Uterus (tissue), 4 donors: ENCODE results near the gene SPATA1. TPM values are rescaled to one million over a fixed set of nuclear protein-coding genes. Genes with fewer than 3 reads are reported as not detected.

ENCODE experiments used
- DNase-seq, 2 donors: peaks; one replicate each; pipeline ENCODE4 v3.0.0-alpha.2; 2019 to 2020
- H3K27ac ChIP-seq, 2 donors: fragments of 200-600 bp; sonication (generic); 1 replicate in 1 of 2; 2 replicates in 1 of 2; pipeline ENCODE4 v1.5.1; 2016 to 2018
- H3K27me3 ChIP-seq, 2 donors: fragments of 200-600 bp; sonication (generic); one replicate each; pipeline ENCODE4 v1.5.1; 2018 to 2019; ENCODE audit warnings: control low read depth in 1 of 2
- H3K36me3 ChIP-seq, 2 donors: fragments of 200-600 bp; sonication (generic); one replicate each; pipeline ENCODE4 v1.5.1; 2019; ENCODE audit warnings: control low read depth in 1 of 2
- H3K4me1 ChIP-seq, 2 donors: fragments of 200-600 bp; sonication (generic); one replicate each; pipeline ENCODE4 v1.5.1; 2018 to 2019; ENCODE audit warnings: control low read depth in 1 of 2
- H3K4me3 ChIP-seq, 2 donors: fragments of 200-600 bp; sonication (generic); 1 replicate in 1 of 2; 2 replicates in 1 of 2; pipeline ENCODE4 v1.5.1; 2018 to 2019; ENCODE audit warnings: mild to moderate bottlenecking in 1 of 2
- H3K9me3 ChIP-seq, 2 donors: fragments of 200-600 bp; sonication (generic); one replicate each; pipeline ENCODE4 v1.5.1; 2019; ENCODE audit warnings: control low read depth in 1 of 2
- CTCF ChIP-seq, 4 experiments: fragments of 200-600 bp in 2 of 4; fragments of 450-650 bp in 2 of 4; sonication (generic) in 2 of 4; IDR thresholded peaks; one replicate each; pipeline ENCODE4 v1.5.1; 2016 to 2019; ENCODE audit warnings: antibody characterized with exemption in 4 of 4, mild to moderate bottlenecking in 2 of 4, moderate library complexity in 1 of 4
- POLR2A ChIP-seq, 2 donors: fragments of 450-650 bp; IDR thresholded peaks; one replicate each; pipeline ENCODE4 v1.6.1; 2016; ENCODE audit warnings: antibody characterized with exemption in 2 of 2, mild to moderate bottlenecking in 1 of 2, moderate library complexity in 1 of 2
- intact Hi-C: fragments of 100-400 bp; cut with DNase I; formaldehyde crosslinking; loops from one replicate; pipeline ENCODE4 v1.15.1; 2023; ENCODE audit warnings: low total_unique reads
- total RNA-seq, 4 donors: library from RNA; depleted of rRNA in 3 of 4; stranded (reverse); fragments of >200 nt in 3 of 4; gene quantifications; one replicate each; pipeline versions ENCODE4 v1.1.0 to v1.2.4, GENCODE V29; 2014 to 2023
- donor health status: DM: yes; HTN: yes; CAD: no.

The SPATA1 gene
- total RNA-seq, 4 donors from 2014 or later, result 0.26 to 3.5 (median 0.91) TPM; not detected in 1

GRCh38 chr1:84489766-84490165 is 16.4 kb upstream of the SPATA1 start:
- intact Hi-C loops, result no loop called here
- H3K36me3 ChIP-seq, result peaks cover 0 to 2% of the 10 kb centered on the region in 2 donors

DNA sequence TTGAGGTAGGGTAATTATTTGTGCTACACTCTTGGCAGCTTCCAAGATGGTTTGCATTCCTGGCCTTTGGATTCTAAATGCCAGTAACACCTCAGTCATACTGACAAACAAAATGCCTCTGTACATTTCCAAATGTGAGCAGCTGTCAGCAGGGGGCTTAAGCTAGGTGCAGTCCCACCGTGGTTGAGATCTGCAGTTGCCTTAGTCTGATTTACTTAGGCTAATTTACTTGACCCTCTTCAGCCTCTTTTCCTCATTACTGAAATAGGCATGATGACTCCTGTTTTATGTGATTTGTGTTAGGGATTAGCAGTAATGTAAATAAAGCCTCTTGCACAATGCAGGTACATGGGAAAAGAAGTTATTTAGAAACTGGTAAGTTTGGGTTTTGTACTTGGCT is 13.5 kb upstream of the SPATA1 start:
- Histone ChIP-seq H3K9me3 (no peaks in the 10 kb centered on the region), H3K4me3 (no peak overlapping the region), H3K27ac (no peak overlapping the region), H3K36me3 (peaks cover 0 to 2% of the 10 kb centered on the region in 2 donors), H3K4me1 (no peaks in the 10 kb centered on the region), H3K27me3 (no peaks in the 10 kb centered on the region)
- intact Hi-C loops, result no loop called here
- DNase-seq, result no peak
- TF ChIP-seq POLR2A (IDR thresholded peaks at IDR 0.05), result no peak
- no peak for TF ChIP-seq CTCF (IDR thresholded peaks at IDR 0.05)

More at GRCh38 chr1:84489766-84490165, 16.4 kb upstream of the SPATA1 start:
- H3K4me1 ChIP-seq, result no peaks in the 10 kb centered on the region
- no peak for DNase-seq
- no peak overlapping the region for H3K27ac ChIP-seq
- H3K4me3 ChIP-seq, result no peak overlapping the region
- TF ChIP-seq POLR2A (IDR thresholded peaks at IDR 0.05) (no peak), CTCF (IDR thresholded peaks at IDR 0.05) (no peak)
- H3K27me3 ChIP-seq, result no peaks in the 10 kb centered on the region
- no peaks in the 10 kb centered on the region for H3K9me3 ChIP-seq

- TF ChIP-seq POLR2A (IDR thresholded peaks at IDR 0.05) (no peak), CTCF (IDR thresholded peaks at IDR 0.05) (no peak)
- Histone ChIP-seq H3K36me3 (peaks cover 0 to 2% of the 10 kb centered on the region in 2 donors), H3K4me1 (no peaks in the 10 kb centered on the region)
These were observed 12.4 kb upstream of the SPATA1 start for GRCh38 chr1:84493747-84494146.

DNA sequence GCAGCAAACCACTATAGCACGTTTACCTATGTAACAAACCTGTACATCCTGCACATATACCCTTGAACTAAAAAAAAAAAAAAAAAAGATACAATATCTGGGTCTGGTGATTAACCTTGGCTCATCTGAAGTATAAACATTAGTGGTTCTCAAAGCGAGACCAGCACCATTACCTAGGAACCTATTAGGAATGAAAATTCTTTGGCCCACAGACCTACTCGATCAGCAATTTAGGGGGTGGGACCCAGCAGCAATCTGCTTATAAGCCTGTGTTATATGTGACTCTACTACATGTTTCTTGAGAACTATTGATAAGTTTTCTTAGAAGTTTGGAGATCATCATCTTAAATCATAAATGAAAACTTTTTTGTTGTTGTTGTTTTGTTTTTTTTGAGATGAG is 9.7 kb upstream of the SPATA1 start:
- intact Hi-C loops, result no loop called here
- no peaks in the 10 kb centered on the region for H3K36me3 ChIP-seq
- TF ChIP-seq CTCF (IDR thresholded peaks at IDR 0.05), result no peak
- no peaks in the 10 kb centered on the region for H3K27me3 ChIP-seq
- no peak overlapping the region for H3K27ac ChIP-seq
- no peak for DNase-seq
- no peak overlapping the region for H3K4me3 ChIP-seq
- no peaks in the 10 kb centered on the region for H3K9me3 ChIP-seq
- no peaks in the 10 kb centered on the region for H3K4me1 ChIP-seq

More at GRCh38 chr1:84493747-84494146, 12.4 kb upstream of the SPATA1 start:
- no peak for DNase-seq
- H3K9me3 ChIP-seq, result no peaks in the 10 kb centered on the region
- intact Hi-C loops, result no loop called here
- H3K27ac ChIP-seq, result no peak overlapping the region
- H3K27me3 ChIP-seq, result no peaks in the 10 kb centered on the region
- H3K4me3 ChIP-seq, result no peak overlapping the region

DNA sequence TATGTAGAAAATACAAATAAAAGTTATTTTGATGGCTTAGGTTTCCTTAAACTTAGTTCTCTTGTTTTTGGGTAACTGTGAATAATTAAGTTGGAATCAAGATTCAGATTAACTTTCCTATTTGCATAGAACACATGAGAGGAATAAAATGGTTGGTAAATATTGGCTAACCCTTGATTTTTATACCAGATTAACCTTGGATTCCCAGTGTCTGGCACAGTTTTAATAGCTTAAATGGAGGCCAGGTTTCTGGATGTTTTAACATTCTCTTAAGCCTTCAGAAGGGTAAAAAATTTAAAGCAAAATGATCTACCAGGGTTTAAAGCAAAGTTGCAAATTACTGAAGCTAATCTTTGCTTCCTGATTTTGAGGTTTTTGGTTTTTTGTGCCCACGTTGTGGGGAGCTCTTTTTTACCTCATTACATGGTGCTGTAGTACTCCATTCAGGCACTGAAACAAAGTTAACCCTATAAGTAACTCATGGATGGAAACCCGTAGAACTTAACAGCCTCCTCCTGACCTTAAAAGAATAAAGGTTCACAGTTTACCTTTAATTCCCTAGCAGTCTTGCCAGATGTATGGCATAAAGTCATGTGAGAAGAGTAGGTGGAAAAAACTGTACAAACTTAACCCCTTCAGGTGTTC is 8.4 kb upstream of the SPATA1 start:
- no peak for DNase-seq
- no peaks in the 10 kb centered on the region for H3K36me3 ChIP-seq
- TF ChIP-seq CTCF (IDR thresholded peaks at IDR 0.05), result no peak
- no peak for TF ChIP-seq POLR2A (IDR thresholded peaks at IDR 0.05)
- no peak overlapping the region for H3K4me3 ChIP-seq
- H3K9me3 ChIP-seq, result no peaks in the 10 kb centered on the region
- H3K27me3 ChIP-seq, result no peaks in the 10 kb centered on the region
- intact Hi-C loops, result no loop called here
- no peaks in the 10 kb centered on the region for H3K4me1 ChIP-seq
- no peak overlapping the region for H3K27ac ChIP-seq
